ENCODE data around the gene NEU1.
"Not testable (repeated sequence)": the region's sequence is repeated elsewhere in the genome, so short reads cannot be mapped to it uniquely, and the experiment has no call there.

The NEU1 gene

GRCh38 chr6:31862344-31863235, at the start of gene NEU1:
Gene NEU1, minus strand, starts transcription at chr6:31862821. Its CDS starts 45 bp downstream, at chr6:31862776.
- peak; percentile 98 to 99 for DNase-seq

GRCh38 chr6:31911826-31912585, 49.4 kb upstream of the NEU1 start:
- DNase-seq, result no peak

GRCh38 chr6:31909298-31909697, 46.7 kb upstream of the NEU1 start:
- DNase-seq, result not testable (repeated sequence)

GRCh38 chr6:31908791-31909190, 46.2 kb upstream of the NEU1 start:
- no peak for DNase-seq

- not testable (repeated sequence) for DNase-seq
Observed at GRCh38 chr6:31908255-31908654, 45.6 kb upstream of the NEU1 start.

GRCh38 chr6:31907158-31907813, 44.7 kb upstream of the NEU1 start:
- no peak for DNase-seq

GRCh38 chr6:31906727-31907126, 44.1 kb upstream of the NEU1 start:
- not testable (repeated sequence) for DNase-seq

GRCh38 chr6:31906122-31906521, 43.5 kb upstream of the NEU1 start:
- DNase-seq, result no peak

GRCh38 chr6:31905041-31905440, 42.4 kb upstream of the NEU1 start:
- no peak for DNase-seq

GRCh38 chr6:31903957-31904356, 41.3 kb upstream of the NEU1 start:
- DNase-seq, result no peak

GRCh38 chr6:31901953-31902643, 39.5 kb upstream of the NEU1 start, which contains the start of gene ZBTB12:
Gene ZBTB12, minus strand, starts transcription at chr6:31902086. Its CDS starts 781 bp downstream, at chr6:31901305.
- DNase-seq, result peak; percentile 87 to 90

- DNase-seq, result peak; percentile 71 to 76
Observed at GRCh38 chr6:31901415-31901952, 38.9 kb upstream of the NEU1 start.

- DNase-seq, result peak in 1 of 2 donors; percentile 13
Observed at GRCh38 chr6:31900917-31901414, 38.3 kb upstream of the NEU1 start.

GRCh38 chr6:31899882-31900722, 37.5 kb upstream of the NEU1 start:
- DNase-seq, result peak in 1 of 2 donors; percentile 18

- DNase-seq, result no peak
Observed at GRCh38 chr6:31899215-31899614, 36.6 kb upstream of the NEU1 start.

GRCh38 chr6:31898383-31899011, 35.9 kb upstream of the NEU1 start:
- peak; percentile 25 to 37 for DNase-seq

- DNase-seq, result peak; percentile 86 to 87
Observed at GRCh38 chr6:31897612-31898382, 35.2 kb upstream of the NEU1 start, which contains the start of gene EHMT2. Gene EHMT2, minus strand, starts transcription at chr6:31897698. Its CDS starts 21 bp downstream, at chr6:31897677.

- DNase-seq, result no peak
Observed at GRCh38 chr6:31896856-31897611, 34.4 kb upstream of the NEU1 start.

GRCh38 chr6:31896493-31896855, 33.9 kb upstream of the NEU1 start:
- no peak for DNase-seq
